Suprapubic skin (tissue), 3 donors: ENCODE measurements around the gene SPCS3.

Experiments used
- EP300 ChIP-seq: sonication (generic); formaldehyde crosslinking; IDR thresholded peaks from one replicate; pipeline ENCODE4 v1.6.1; 2017; ENCODE audit warnings: antibody characterized with exemption
- POLR2A ChIP-seq, 2 donors: fragments of 450-650 bp; IDR thresholded peaks; one replicate each; pipeline ENCODE4 v1.6.1; 2017; ENCODE audit warnings: antibody characterized with exemption in 2 of 2, mild to moderate bottlenecking in 2 of 2, moderate library complexity in 2 of 2
- TF ChIP-seq, protein P1 (sequence below), 2 donors: fragments of 200-600 bp in 1 of 2; fragments of 450-650 bp in 1 of 2; sonication (generic) in 1 of 2; IDR thresholded peaks; one replicate each; pipeline ENCODE4 v1.5.1; 2016 to 2019; ENCODE audit warnings: antibody characterized with exemption in 2 of 2, mild to moderate bottlenecking in 1 of 2, moderate library complexity in 1 of 2

DNA sequence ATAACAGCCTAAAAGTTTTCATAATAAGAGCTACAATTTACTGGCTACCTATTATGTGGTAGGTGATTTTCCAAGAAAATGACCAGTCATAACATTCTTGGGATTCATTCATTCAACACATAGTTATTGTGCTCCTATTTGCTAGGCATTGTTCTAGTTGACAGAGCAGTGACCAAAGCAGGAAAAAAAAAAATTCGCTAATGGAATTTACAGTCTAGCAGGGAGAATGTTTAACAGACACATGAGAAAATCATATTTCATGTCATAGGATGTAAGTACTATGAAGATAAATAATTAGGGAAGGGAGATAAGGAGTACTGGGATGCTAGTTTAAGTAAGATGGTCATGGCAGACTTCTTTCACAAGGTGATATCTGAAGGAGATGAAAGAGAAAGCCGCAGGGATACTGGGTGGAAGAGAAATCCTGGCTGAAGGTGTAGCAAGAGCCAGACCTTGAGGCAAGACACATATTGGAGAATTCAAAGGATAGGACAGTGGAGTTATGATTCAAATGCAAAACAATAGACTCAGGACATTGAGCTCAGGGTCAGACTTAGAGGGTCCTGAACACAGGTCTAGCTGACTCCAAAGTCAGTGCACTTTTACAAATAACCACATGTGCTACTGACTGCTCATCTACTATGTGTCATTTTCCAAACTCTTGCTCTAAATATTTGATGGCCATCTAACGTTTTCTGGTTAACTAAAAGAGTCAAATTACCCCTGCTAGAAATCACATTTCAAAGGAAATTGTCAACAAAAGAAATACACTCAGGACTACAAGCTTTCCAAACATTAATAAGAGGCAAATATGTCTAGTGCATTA, 20.4 kb downstream of the SPCS3 start:
- no peak for TF ChIP-seq POLR2A (IDR thresholded peaks at IDR 0.05)
- no peak for TF ChIP-seq EP300
- TF ChIP-seq, protein P1, sequence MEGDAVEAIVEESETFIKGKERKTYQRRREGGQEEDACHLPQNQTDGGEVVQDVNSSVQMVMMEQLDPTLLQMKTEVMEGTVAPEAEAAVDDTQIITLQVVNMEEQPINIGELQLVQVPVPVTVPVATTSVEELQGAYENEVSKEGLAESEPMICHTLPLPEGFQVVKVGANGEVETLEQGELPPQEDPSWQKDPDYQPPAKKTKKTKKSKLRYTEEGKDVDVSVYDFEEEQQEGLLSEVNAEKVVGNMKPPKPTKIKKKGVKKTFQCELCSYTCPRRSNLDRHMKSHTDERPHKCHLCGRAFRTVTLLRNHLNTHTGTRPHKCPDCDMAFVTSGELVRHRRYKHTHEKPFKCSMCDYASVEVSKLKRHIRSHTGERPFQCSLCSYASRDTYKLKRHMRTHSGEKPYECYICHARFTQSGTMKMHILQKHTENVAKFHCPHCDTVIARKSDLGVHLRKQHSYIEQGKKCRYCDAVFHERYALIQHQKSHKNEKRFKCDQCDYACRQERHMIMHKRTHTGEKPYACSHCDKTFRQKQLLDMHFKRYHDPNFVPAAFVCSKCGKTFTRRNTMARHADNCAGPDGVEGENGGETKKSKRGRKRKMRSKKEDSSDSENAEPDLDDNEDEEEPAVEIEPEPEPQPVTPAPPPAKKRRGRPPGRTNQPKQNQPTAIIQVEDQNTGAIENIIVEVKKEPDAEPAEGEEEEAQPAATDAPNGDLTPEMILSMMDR (IDR thresholded peaks at IDR 0.05): no peak
